ENCODE measurements around the gene PNO1.

DNA sequence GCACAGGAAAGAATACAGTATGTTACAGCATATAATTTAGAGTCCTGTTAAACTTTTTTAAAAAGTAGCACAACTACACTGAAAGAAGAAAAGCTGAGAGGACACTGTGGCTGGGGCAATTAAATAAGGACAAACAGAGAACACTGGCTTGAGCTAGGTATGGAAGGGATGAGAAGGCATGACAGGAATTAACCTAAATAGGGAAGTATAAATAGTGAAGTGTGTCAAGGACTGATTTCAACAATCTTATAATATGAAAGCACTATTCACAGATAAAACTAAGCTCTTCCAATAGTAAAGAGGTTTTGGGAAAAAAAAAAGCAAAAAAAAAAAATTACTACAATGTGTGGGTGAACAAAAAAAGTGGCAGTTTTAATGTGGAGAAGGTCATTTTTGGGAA lies 49.1 kb downstream of the PNO1 start:
- TF ChIP-seq EP300 (IDR thresholded peaks at IDR 0.05; ENCODE audit: borderline replicate concordance in 1 of 2, control insufficient read depth in 1 of 2, low read depth in 2 of 2, low read length in 2 of 2) (no peak), HDAC2 (IDR thresholded peaks at IDR 0.05) (no peak), RBBP5 (conservative IDR thresholded peaks at IDR 0.05) (no peak)
- TF ChIP-seq, protein P1, sequence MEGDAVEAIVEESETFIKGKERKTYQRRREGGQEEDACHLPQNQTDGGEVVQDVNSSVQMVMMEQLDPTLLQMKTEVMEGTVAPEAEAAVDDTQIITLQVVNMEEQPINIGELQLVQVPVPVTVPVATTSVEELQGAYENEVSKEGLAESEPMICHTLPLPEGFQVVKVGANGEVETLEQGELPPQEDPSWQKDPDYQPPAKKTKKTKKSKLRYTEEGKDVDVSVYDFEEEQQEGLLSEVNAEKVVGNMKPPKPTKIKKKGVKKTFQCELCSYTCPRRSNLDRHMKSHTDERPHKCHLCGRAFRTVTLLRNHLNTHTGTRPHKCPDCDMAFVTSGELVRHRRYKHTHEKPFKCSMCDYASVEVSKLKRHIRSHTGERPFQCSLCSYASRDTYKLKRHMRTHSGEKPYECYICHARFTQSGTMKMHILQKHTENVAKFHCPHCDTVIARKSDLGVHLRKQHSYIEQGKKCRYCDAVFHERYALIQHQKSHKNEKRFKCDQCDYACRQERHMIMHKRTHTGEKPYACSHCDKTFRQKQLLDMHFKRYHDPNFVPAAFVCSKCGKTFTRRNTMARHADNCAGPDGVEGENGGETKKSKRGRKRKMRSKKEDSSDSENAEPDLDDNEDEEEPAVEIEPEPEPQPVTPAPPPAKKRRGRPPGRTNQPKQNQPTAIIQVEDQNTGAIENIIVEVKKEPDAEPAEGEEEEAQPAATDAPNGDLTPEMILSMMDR (IDR thresholded peaks at IDR 0.05 in 2 of 3, conservative IDR thresholded peaks at IDR 0.05 in 1 of 3; ENCODE audit: control insufficient read depth in 2 of 3, extremely low read depth in 1 of 3, insufficient read depth in 1 of 3, low read depth in 3 of 3, low read length in 3 of 3) = no peak

All from GM12878 (cell line).